GM19043 (cell line): ENCODE results near the gene NOBOX.
"Not testable (repeated sequence)": the region's sequence is repeated elsewhere in the genome, so short reads cannot be mapped to it uniquely, and the experiment has no call there.

Experiments used
- ATAC-seq: cut with Tn5 transposase; IDR thresholded peaks from one replicate; pipeline ENCODE4 v1.9.1; 2021; ENCODE audit warnings: low read depth; ENCODE audit not compliant: unreplicated experiment

The NOBOX gene

GRCh38 chr7:144403649-144404061 is at the start of gene NOBOX:
Gene NOBOX (minus strand): TSS chr7:144403693.
- no peak for ATAC-seq

- peak; percentile 51 for ATAC-seq
Measured at GRCh38 chr7:144452064-144452463, 48.6 kb upstream of the NOBOX start.

DNA sequence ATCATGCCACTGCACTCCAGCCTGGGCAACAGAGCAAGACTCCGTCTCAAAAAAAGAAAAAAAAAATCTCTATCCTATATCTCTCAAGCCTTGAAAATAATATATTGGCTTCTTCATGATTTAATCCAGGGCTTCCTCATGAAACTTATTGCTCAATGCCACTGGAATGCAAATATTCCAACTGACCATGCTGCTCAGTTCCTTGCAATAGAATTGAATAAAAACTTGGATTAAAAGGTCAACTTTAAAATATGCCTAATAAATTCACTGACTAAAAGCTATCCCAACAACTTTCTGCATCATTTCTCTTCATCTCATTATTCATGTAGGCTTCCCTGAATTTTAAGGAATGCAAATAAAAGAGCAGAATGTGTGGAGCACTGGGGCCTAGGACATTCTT is 42.1 kb upstream of the NOBOX start:
- no peak for ATAC-seq

- no peak for ATAC-seq
Measured at GRCh38 chr7:144439717-144440205, 36.3 kb upstream of the NOBOX start.

GRCh38 chr7:144438759-144439158 is 35.3 kb upstream of the NOBOX start:
- ATAC-seq: no peak

DNA sequence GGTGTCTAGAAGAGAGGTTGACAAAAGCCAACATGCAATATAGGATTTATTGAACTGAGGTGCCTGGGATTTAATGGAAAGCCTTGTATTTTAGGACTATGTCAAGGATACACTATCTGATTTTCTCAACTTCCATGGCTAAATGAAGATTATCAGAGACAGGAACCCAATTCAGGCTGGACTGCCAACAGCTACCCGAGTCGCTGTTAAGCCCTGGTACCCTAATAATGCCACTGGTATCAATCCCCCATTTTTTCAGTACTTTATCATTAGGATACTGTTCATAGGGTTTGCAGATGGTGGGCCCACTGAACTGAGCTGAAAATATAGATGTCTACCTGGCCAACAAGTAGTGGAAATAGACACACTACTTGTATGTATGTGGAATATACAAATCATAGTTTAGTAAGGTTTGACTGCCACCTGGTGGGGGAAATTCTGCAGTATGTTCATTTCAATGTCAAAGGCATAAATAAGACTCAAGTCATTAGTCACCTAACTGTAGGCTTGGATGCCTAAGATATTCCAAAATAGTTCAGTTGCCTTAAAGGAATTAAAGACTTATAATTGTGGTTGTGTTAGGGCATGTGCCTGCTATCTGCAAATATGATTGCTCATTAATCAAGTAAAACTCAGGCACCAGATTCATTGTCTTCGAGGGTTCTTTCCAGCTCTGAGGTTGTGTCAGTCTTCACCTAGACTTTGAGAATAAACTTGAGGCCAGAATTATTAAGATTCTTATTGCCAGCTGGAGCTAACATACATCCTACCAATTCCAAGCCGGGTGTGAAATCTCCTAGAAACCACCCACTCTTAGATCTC is 34.1 kb upstream of the NOBOX start:
- peak; percentile 72 for ATAC-seq

GRCh38 chr7:144436500-144436899 is 33.0 kb upstream of the NOBOX start:
- ATAC-seq: no peak

- no peak for ATAC-seq
Measured at GRCh38 chr7:144428431-144428830, 24.9 kb upstream of the NOBOX start.

- ATAC-seq: not testable (repeated sequence)
Measured at GRCh38 chr7:144427539-144427938, 24.0 kb upstream of the NOBOX start.

GRCh38 chr7:144418931-144419330 is 15.4 kb upstream of the NOBOX start:
- ATAC-seq: not testable (repeated sequence)

- ATAC-seq: no peak
Measured at GRCh38 chr7:144416341-144416740, 12.8 kb upstream of the NOBOX start.

DNA sequence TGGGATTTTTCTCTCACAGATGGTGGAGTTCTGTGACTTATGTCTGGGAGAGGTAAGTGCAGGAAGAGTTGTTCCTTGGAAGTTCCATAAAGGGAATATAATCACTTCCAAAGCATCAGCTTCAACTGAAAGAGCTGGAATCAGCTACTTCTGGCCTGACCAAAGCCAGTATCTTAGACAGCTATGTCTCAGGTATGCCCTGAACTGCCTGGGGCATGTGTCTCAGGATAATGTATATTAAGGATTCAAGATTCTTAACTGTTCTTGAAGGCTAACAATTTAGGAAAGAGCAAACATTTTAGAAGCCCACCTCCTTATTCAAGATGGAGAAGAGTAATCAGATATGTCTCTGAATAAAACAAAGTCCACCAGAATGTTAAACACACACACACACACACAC is 12.4 kb upstream of the NOBOX start:
- no peak for ATAC-seq

DNA sequence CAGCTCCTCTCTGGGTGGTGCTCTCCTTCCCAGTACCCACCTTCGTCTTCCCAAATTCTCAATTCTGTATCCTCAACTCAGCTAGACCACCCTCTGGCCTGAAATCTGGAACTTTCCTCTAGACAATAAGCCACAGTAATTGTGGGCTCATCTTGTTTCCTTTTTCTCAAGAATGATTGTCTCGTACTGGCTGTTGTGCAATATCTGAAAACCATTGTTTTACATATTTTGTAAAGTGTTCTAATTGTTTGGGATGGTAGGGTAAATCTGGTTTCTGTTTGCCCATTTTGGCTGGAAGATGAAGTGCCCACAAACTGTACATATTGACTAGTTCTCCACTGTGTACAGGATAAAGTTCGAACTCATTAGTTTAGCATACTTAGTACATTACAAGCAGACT is 11.3 kb upstream of the NOBOX start:
- ATAC-seq: no peak

DNA sequence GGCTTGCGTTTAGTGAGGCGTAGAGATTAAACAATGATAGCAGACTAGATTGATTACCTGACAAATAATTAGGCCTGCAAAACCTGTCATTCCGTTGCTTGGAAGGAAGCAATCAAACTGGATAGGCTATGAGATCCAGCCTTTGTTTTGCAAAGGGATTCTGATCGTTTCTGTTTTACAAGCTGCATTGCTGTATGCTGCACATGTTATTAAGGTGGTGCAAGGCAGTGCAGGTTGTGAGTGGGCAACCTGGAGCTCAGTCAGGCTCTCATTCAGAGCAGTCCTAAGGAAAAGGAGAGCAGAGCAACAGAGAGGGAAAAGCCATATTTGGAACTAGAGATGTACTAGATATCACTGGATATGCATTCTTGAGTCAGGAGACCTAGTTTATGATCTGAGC is 6.9 kb upstream of the NOBOX start:
- no peak for ATAC-seq

DNA sequence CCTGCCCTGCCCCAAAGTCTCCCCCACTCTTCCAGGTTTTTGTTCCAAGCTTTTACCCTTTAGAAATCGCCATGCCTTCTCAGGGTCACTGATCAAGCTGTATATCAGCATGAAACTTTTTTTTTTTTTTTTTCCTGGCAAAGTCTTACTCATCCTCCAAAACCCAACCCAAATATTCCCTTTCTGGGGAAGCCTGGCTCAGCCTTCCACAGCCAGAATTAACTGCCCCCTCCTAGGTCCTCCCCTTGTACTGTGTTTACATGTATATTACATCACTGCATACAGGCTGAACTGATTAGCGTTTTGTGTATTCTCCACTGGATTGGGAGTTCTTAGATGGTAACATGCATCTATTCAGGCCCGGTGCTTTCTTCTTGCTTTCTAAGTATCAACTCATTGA is 4.6 kb upstream of the NOBOX start:
- no peak for ATAC-seq

- no peak for ATAC-seq
Measured at GRCh38 chr7:144407266-144407931, 3.9 kb upstream of the NOBOX start.

GRCh38 chr7:144404946-144405345 is 1.5 kb upstream of the NOBOX start:
- ATAC-seq: no peak

DNA sequence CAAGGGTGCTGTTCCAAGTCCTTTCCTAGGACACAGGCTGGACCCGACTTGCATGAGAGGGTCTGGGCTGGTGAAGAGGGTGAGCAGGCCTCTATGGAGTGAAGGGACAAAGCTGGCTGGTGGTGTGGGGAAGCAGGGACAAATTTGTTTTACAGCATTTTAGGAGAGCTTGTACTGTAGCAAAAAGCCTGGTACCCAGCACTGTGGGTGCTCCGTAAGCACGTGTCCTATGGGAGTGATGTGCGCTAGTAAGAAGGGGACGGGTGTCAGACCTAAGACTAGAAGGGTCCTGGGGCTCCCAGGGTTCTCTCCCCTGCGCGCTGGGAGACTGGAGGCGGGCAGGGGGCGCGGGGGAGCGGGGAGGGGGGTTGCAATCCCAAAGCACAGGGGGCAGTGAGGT is 391 bp downstream of the NOBOX start:
- no peak for ATAC-seq

GRCh38 chr7:144401490-144401889 is 2.0 kb downstream of the NOBOX start:
- no peak for ATAC-seq

- ATAC-seq: no peak
Measured at GRCh38 chr7:144399946-144400345, 3.5 kb downstream of the NOBOX start.

GRCh38 chr7:144398911-144399310 is 4.6 kb downstream of the NOBOX start:
- no peak for ATAC-seq

GRCh38 chr7:144398291-144398690 is 5.2 kb downstream of the NOBOX start:
- no peak for ATAC-seq
